Endothelial cell of umbilical vein (primary cell): ENCODE data around the gene CRYBA4. TPM values are rescaled to one million over a fixed set of nuclear protein-coding genes. Genes with fewer than 3 reads are reported as not detected.

ENCODE experiments used
- BruUV-seq: library from RNA; stranded (reverse); fragments of 400-500 nt; replicated peaks from 2 replicates; lab custom pipeline; 2021; lab: Mats Ljungman, UMichigan
- CTCF ChIA-PET: fragments of 300-600, 350-600 bp; sonication (Branson Sonifier 250); formaldehyde crosslinking; loops from one replicate; lab custom pipeline; 2021; ENCODE audit warnings: antibody characterized with exemption, inconsistent platforms; lab: Charles Lee
- POLR2A ChIA-PET: fragments of 300-600, 350-600 bp; sonication (Branson Sonifier 250); formaldehyde crosslinking; loops from one replicate; lab custom pipeline; 2021; ENCODE audit warnings: antibody characterized with exemption, inconsistent platforms; lab: Charles Lee
- DNase-seq: peaks from one replicate; pipeline ENCODE4 v3.0.0-alpha.2; 2011; ENCODE audit warnings: low read depth, low spot score
- FAIRE-seq: peaks from 2 replicates; lab custom pipeline; 2011; peaks lifted over from hg19 to GRCh38; lab: Jason Lieb, UNC
- H2AFZ ChIP-seq: 2 replicates; pipeline ENCODE4 v1.6.0; 2012; ENCODE audit warnings: low read depth, low read length, control low read depth, inconsistent platforms
- H3K27ac ChIP-seq: 2 replicates; pipeline ENCODE4 v1.5.1; 2011; ENCODE audit warnings: low read depth, mild to moderate bottlenecking, control low read depth, low read length, moderate library complexity; ENCODE audit not compliant: insufficient read depth
- H3K27me3 ChIP-seq, 2 experiments: 2 replicates each; pipeline versions ENCODE4 v1.6.0 to v1.6.1; 2011; ENCODE audit warnings: low read length in 2 of 2, mixed read lengths in 1 of 2; ENCODE audit not compliant: control insufficient read depth in 2 of 2, insufficient read depth in 2 of 2
- H3K36me3 ChIP-seq, 2 experiments: 2 replicates in 1 of 2; 3 replicates in 1 of 2; pipeline ENCODE4 v1.5.1; 2011; ENCODE audit warnings: low read length in 2 of 2, mild to moderate bottlenecking in 1 of 2, moderate library complexity in 1 of 2; ENCODE audit not compliant: control insufficient read depth in 2 of 2, insufficient read depth in 2 of 2; ENCODE audit errors: extremely low read depth in 1 of 2
- H3K4me1 ChIP-seq: 3 replicates; pipeline ENCODE4 v1.5.1; 2011; ENCODE audit warnings: mild to moderate bottlenecking, low read length; ENCODE audit not compliant: control insufficient read depth, insufficient read depth; ENCODE audit errors: extremely low read depth
- H3K4me2 ChIP-seq: 2 replicates; pipeline ENCODE4 v1.6.1; 2011; ENCODE audit warnings: low read length, control low read depth, mixed read lengths; ENCODE audit not compliant: insufficient read depth
- H3K4me3 ChIP-seq, 3 experiments: fragments of 200-600 bp in 1 of 3; sonication (generic), shearing (Covaris generic) in 1 of 3; replicated peaks in 1 of 3; 2 replicates each; pipeline ENCODE4 v1.5.1; 2011 to 2016; ENCODE audit warnings: control low read depth in 3 of 3, low read length in 3 of 3, mild to moderate bottlenecking in 2 of 3, inconsistent platforms in 1 of 3, low read depth in 1 of 3, moderate library complexity in 1 of 3; ENCODE audit not compliant: insufficient read depth in 1 of 3
- H3K79me2 ChIP-seq: 2 replicates; pipeline ENCODE4 v1.6.0; 2012; ENCODE audit warnings: low read length, inconsistent platforms; ENCODE audit not compliant: control insufficient read depth, insufficient read depth
- H3K9ac ChIP-seq: replicated peaks from 2 replicates; pipeline ENCODE3; 2011; ENCODE audit warnings: low read length, control low read depth; ENCODE audit not compliant: insufficient read depth; ENCODE audit errors: extremely low read depth
- H3K9me1 ChIP-seq: replicated peaks from 3 replicates; pipeline ENCODE4 v1.6.0; 2011; ENCODE audit warnings: mild to moderate bottlenecking, low read length; ENCODE audit not compliant: control insufficient read depth, insufficient read depth; ENCODE audit errors: extremely low read depth
- H3K9me3 ChIP-seq: replicated peaks from 2 replicates; pipeline ENCODE4 v1.5.1; 2012; ENCODE audit warnings: low read length, inconsistent platforms; ENCODE audit not compliant: control insufficient read depth, insufficient read depth
- H4K20me1 ChIP-seq: replicated peaks from 2 replicates; pipeline ENCODE3; 2011; ENCODE audit warnings: mild to moderate bottlenecking, low read length; ENCODE audit not compliant: control insufficient read depth, insufficient read depth; ENCODE audit errors: extremely low read depth
- EZH2 ChIP-seq: IDR thresholded peaks from 2 replicates; pipeline ENCODE4 v1.6.1; 2012; ENCODE audit warnings: borderline replicate concordance, low read depth, mild to moderate bottlenecking, moderate library complexity, low read length, inconsistent platforms; ENCODE audit not compliant: severe bottlenecking
- FOS ChIP-seq: IDR thresholded peaks from 2 replicates; pipeline ENCODE4 v1.6.1; 2011; ENCODE audit warnings: mild to moderate bottlenecking, low read length, moderate library complexity, borderline replicate concordance; ENCODE audit not compliant: insufficient read depth
- GATA2 ChIP-seq: IDR thresholded peaks from 2 replicates; pipeline ENCODE4 v1.7.0; 2011; ENCODE audit warnings: low read depth, mild to moderate bottlenecking, moderate library complexity, mixed read lengths, low read length; ENCODE audit not compliant: insufficient read length, insufficient read depth
- JUN ChIP-seq: IDR thresholded peaks from 2 replicates; pipeline ENCODE4 v1.6.1; 2011; ENCODE audit warnings: borderline replicate concordance, low read depth; ENCODE audit not compliant: insufficient read length, insufficient read depth
- MYC ChIP-seq: IDR thresholded peaks from one replicate; pipeline ENCODE4 v1.6.1; 2011; ENCODE audit warnings: mild to moderate bottlenecking, low read depth, low read length
- POLR2A ChIP-seq: IDR thresholded peaks from 2 replicates; pipeline ENCODE4 v1.6.1; 2012; ENCODE audit warnings: low read depth, mild to moderate bottlenecking, control low read depth, low read length
- POLR2AphosphoS5 ChIP-seq: IDR thresholded peaks from 2 replicates; pipeline ENCODE4 v1.6.1; 2012; ENCODE audit warnings: low read depth, mild to moderate bottlenecking, control low read depth, low read length, moderate library complexity; ENCODE audit not compliant: insufficient read depth
- dilution Hi-C: fragments of 300-500 bp; cut with MboI; formaldehyde crosslinking; loops from one replicate; pipeline ENCODE4 v1.15.0; 2019; ENCODE audit warnings: low sequenced_read_pairs; ENCODE audit not compliant: extremely low pct_ligation_motif_present
- intact Hi-C: fragments of 100-400 bp; cut with micrococcal nuclease; formaldehyde crosslinking; loops from one replicate; pipeline ENCODE4 v1.10.0; 2022
- polyA plus RNA-seq, 4 experiments: library from polyadenylated mRNA; depleted of rRNA in 3 of 4; stranded (reverse) in 3 of 4; unstranded in 1 of 4; fragments of >200 nt; gene quantifications; 2 replicates each; pipeline versions ENCODE4 v1.2.1 to v1.2.3, GENCODE V29; 2011 to 2012; ENCODE audit warnings: missing spikeins in 1 of 4
- total RNA-seq: library from RNA; stranded (reverse); gene quantifications from 2 replicates; pipeline ENCODE4 v1.2.3, GENCODE V29; 2021
- TF ChIP-seq, protein P1 (sequence below), 2 donors: IDR thresholded peaks; 1 replicate in 1 of 2; 2 replicates in 1 of 2; pipeline ENCODE4 v1.5.1; 2011; ENCODE audit warnings: low read length in 2 of 2, mild to moderate bottlenecking in 2 of 2, moderate library complexity in 2 of 2, control low read depth in 1 of 2, inconsistent platforms in 1 of 2, low read depth in 1 of 2; ENCODE audit not compliant: insufficient read depth in 1 of 2; ENCODE audit errors: extremely low read depth in 1 of 2
- TF ChIP-seq, protein P2 (sequence below): IDR thresholded peaks from 2 replicates; pipeline ENCODE4 v1.6.1; 2011; ENCODE audit not compliant: insufficient read depth, insufficient read length

Gene CRYBA4
- total and polyA plus RNA-seq, 2 donors (not counting 3 experiments of a cell fraction or from before 2014, with no cell fraction given): not detected

DNA sequence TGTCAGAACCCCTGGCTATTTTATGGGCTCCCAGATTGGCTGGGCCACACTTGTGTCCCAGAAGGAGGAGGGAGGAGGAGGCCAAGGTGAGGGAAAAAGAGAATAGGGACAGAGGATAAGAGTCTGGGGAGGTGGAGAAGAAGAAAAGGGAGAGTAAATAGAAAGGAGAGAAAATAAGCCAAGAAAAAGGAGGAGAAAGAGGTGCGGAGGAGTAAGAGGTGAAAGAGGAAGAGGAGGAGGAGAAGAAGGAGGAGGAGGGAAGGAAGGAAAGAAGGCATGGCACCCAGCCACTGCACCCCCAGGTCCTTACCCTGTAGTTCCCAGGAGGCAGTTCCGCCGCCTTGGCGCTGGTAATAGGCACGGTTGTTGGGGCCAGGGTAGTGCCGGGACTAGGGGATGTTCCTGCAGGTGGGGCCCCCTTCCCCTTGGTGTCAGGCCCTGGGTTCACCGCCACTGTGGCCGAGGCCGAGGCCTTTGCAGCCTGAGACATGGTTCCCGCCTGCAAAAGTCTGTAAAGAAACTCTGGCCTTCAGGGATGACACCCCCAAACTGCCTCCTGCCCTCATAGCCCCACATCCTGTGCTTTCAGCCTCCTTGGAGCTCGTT lies 5.8 kb upstream of the CRYBA4 start:
- Histone ChIP-seq H3K27ac (no peak overlapping the region), H3K4me3 (no peak overlapping the region), H3K27me3 (peaks cover 3 to 17% of the 10 kb centered on the region in 2 experiments), H3K79me2 (no peaks in the 10 kb centered on the region), H3K9ac (no peak overlapping the region), H3K4me2 (no peak overlapping the region), H3K9me1 (no peaks in the 10 kb centered on the region), H4K20me1 (no peaks in the 10 kb centered on the region), H2AFZ (no peak overlapping the region), H3K9me3 (no peaks in the 10 kb centered on the region), H3K4me1 (no peaks in the 10 kb centered on the region), H3K36me3 (no peaks in the 10 kb centered on the region)
- CTCF ChIA-PET: interaction anchor here (1.2 kb wide), 1 partner anchor 17 kb away, joined by 3 read pairs; no protein-coding TSS in a partner anchor
- TF ChIP-seq JUN (no peak), MYC (no peak), POLR2A (no peak), FOS (no peak), POLR2AphosphoS5 (no peak), EZH2 (no peak), GATA2 (no peak)
- TF ChIP-seq, protein P1, sequence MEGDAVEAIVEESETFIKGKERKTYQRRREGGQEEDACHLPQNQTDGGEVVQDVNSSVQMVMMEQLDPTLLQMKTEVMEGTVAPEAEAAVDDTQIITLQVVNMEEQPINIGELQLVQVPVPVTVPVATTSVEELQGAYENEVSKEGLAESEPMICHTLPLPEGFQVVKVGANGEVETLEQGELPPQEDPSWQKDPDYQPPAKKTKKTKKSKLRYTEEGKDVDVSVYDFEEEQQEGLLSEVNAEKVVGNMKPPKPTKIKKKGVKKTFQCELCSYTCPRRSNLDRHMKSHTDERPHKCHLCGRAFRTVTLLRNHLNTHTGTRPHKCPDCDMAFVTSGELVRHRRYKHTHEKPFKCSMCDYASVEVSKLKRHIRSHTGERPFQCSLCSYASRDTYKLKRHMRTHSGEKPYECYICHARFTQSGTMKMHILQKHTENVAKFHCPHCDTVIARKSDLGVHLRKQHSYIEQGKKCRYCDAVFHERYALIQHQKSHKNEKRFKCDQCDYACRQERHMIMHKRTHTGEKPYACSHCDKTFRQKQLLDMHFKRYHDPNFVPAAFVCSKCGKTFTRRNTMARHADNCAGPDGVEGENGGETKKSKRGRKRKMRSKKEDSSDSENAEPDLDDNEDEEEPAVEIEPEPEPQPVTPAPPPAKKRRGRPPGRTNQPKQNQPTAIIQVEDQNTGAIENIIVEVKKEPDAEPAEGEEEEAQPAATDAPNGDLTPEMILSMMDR (IDR thresholded peaks at IDR 0.05; ENCODE audit: extremely low read depth in 1 of 2, insufficient read depth in 1 of 2, low read depth in 1 of 2, low read length in 2 of 2): no peak
- TF ChIP-seq, protein P2, sequence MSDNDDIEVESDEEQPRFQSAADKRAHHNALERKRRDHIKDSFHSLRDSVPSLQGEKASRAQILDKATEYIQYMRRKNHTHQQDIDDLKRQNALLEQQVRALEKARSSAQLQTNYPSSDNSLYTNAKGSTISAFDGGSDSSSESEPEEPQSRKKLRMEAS: no peak
- no peak for DNase-seq
- intact Hi-C loops: no loop called here
- BruUV-seq: no TSS peak
- POLR2A ChIA-PET: no interaction called here
- dilution Hi-C loops: no loop called here
- no peak for FAIRE-seq
